ENCODE results near the gene DDX5.
"Not testable (repeated sequence)": the region's sequence is repeated elsewhere in the genome, so short reads cannot be mapped to it uniquely, and the experiment has no call there.

The DDX5 gene

GRCh38 chr17:64496348-64496785 lies 9.7 kb downstream of the DDX5 start:
- no peak for DNase-seq (ENCODE audit: low read depth, low spot score)
- peak overlapping the region; percentile 97 for H3K27ac ChIP-seq

- DNase-seq (ENCODE audit: low read depth, low spot score); H3K27ac ChIP-seq: not testable (repeated sequence)
These were observed 10.8 kb downstream of the DDX5 start for GRCh38 chr17:64495300-64495699.

GRCh38 chr17:64494121-64494520 lies 12.0 kb downstream of the DDX5 start:
- no peak for DNase-seq (ENCODE audit: low read depth, low spot score)
- H3K27ac ChIP-seq: no peak overlapping the region

GRCh38 chr17:64492481-64493109 lies 13.5 kb downstream of the DDX5 start:
- no peak overlapping the region for H3K27ac ChIP-seq
- no peak for DNase-seq (ENCODE audit: low read depth, low spot score)

- DNase-seq (ENCODE audit: low read depth, low spot score): no peak
- H3K27ac ChIP-seq: no peak overlapping the region
These were observed 14.1 kb downstream of the DDX5 start for GRCh38 chr17:64491994-64492393.

- no peak overlapping the region for H3K27ac ChIP-seq
- DNase-seq (ENCODE audit: low read depth, low spot score): no peak
These were observed 14.8 kb downstream of the DDX5 start for GRCh38 chr17:64491034-64491860.

- no peak overlapping the region for H3K27ac ChIP-seq
- DNase-seq (ENCODE audit: low read depth, low spot score): no peak
These were observed 17.8 kb downstream of the DDX5 start for GRCh38 chr17:64488301-64488700.

GRCh38 chr17:64484380-64484779 lies 21.7 kb downstream of the DDX5 start:
- no peak for DNase-seq (ENCODE audit: low read depth, low spot score)
- H3K27ac ChIP-seq: no peak overlapping the region

GRCh38 chr17:64480951-64481350 lies 25.1 kb downstream of the DDX5 start:
- no peak overlapping the region for H3K27ac ChIP-seq
- no peak for DNase-seq (ENCODE audit: low read depth, low spot score)

GRCh38 chr17:64477849-64478248 lies 28.2 kb downstream of the DDX5 start:
- no peak for DNase-seq (ENCODE audit: low read depth, low spot score)
- no peak overlapping the region for H3K27ac ChIP-seq

GRCh38 chr17:64472564-64472963 lies 33.5 kb downstream of the DDX5 start:
- H3K27ac ChIP-seq: no peak overlapping the region
- DNase-seq (ENCODE audit: low read depth, low spot score): no peak

GRCh38 chr17:64471440-64471839 lies 34.6 kb downstream of the DDX5 start:
- H3K27ac ChIP-seq: no peak overlapping the region
- no peak for DNase-seq (ENCODE audit: low read depth, low spot score)

GRCh38 chr17:64470625-64471024 lies 35.5 kb downstream of the DDX5 start:
- no peak overlapping the region for H3K27ac ChIP-seq
- DNase-seq (ENCODE audit: low read depth, low spot score): no peak

- H3K27ac ChIP-seq; DNase-seq (ENCODE audit: low read depth, low spot score): not testable (repeated sequence)
These were observed 39.3 kb downstream of the DDX5 start for GRCh38 chr17:64466834-64467233.

GRCh38 chr17:64466019-64466735 lies 39.9 kb downstream of the DDX5 start:
- H3K27ac ChIP-seq: no peak overlapping the region
- no peak for DNase-seq (ENCODE audit: low read depth, low spot score)

GRCh38 chr17:64461788-64462187 lies 44.3 kb downstream of the DDX5 start:
- DNase-seq (ENCODE audit: low read depth, low spot score): no peak
- H3K27ac ChIP-seq: no peak overlapping the region

GRCh38 chr17:64460955-64461354 lies 45.1 kb downstream of the DDX5 start:
- no peak for DNase-seq (ENCODE audit: low read depth, low spot score)
- no peak overlapping the region for H3K27ac ChIP-seq

GRCh38 chr17:64459818-64460217 lies 46.3 kb downstream of the DDX5 start:
- not testable (repeated sequence) for H3K27ac ChIP-seq

GRCh38 chr17:64459284-64459747 lies 46.8 kb downstream of the DDX5 start:
- no peak overlapping the region for H3K27ac ChIP-seq
- peak; percentile 37 for DNase-seq (ENCODE audit: low read depth, low spot score)

More at GRCh38 chr17:64459818-64460217, 46.3 kb downstream of the DDX5 start:
- DNase-seq (ENCODE audit: low read depth, low spot score): not testable (repeated sequence)

GRCh38 chr17:64458756-64459155 lies 47.3 kb downstream of the DDX5 start:
- H3K27ac ChIP-seq: no peak overlapping the region
- DNase-seq (ENCODE audit: low read depth, low spot score): no peak

- DNase-seq (ENCODE audit: low read depth, low spot score): no peak
- H3K27ac ChIP-seq: no peak overlapping the region
These were observed 48.9 kb downstream of the DDX5 start for GRCh38 chr17:64457156-64457555.
